ENCODE measurements around the gene PTPRE.

The PTPRE gene

DNA sequence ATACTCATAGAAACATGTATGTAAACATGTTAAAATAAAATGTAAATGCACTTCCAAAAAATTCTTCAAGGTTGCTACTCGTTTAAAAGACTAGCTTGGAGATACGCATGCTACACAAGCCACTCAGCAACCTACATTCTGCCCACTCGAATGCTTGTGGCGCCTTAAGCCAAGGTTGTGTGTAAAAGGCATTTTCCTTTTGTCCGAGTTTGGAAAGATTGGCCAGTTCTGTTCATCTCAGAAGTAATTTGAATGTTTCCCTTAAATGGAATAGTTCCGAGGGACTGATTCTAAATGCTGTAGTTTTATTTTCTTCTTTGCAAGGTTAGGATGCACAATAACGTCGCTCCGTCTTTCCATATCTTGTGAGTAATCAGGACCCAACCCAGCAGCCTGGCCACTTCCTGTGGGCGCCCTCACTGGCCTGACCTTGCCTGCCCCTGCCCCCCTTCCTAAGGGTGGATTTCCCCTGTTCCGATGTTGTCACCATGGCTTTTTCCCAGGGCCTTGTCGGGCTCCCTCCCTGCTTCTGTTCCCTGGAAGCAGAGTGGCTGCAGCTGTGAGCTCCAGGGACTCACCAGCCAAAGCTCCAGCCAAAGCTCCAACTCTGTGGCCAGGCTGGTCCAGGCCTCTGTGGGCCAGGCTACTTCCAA lies 70.6 kb downstream of the PTPRE start:
- DNase-seq (ENCODE audit: low read depth) = no peak
- H3K4me3 ChIP-seq (ENCODE audit: low read depth, low read length) = no peak overlapping the region
- TF ChIP-seq, protein P1, sequence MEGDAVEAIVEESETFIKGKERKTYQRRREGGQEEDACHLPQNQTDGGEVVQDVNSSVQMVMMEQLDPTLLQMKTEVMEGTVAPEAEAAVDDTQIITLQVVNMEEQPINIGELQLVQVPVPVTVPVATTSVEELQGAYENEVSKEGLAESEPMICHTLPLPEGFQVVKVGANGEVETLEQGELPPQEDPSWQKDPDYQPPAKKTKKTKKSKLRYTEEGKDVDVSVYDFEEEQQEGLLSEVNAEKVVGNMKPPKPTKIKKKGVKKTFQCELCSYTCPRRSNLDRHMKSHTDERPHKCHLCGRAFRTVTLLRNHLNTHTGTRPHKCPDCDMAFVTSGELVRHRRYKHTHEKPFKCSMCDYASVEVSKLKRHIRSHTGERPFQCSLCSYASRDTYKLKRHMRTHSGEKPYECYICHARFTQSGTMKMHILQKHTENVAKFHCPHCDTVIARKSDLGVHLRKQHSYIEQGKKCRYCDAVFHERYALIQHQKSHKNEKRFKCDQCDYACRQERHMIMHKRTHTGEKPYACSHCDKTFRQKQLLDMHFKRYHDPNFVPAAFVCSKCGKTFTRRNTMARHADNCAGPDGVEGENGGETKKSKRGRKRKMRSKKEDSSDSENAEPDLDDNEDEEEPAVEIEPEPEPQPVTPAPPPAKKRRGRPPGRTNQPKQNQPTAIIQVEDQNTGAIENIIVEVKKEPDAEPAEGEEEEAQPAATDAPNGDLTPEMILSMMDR (IDR thresholded peaks at IDR 0.05; ENCODE audit: low read depth, low read length, missing control alignments) = no peak

DNA sequence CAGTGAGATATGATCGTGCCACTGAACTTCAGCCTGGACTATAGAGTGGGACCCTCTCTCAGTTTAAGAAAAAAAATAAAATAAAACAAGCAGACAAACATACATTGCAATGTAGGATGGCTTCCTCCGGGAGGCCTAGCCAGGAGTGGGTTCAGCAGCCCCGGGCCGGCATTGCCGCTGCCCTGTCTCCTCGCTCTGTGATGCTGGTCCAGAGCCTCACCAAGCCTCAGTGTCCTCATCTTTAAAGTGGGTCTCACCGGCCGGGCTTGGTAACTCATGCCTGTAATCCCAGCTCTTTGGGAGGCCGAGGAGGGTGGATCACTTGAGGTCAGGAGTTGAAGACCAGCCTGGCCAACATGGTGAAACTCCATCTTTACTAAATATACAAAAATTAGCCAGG lies 71.6 kb downstream of the PTPRE start:
- H3K4me3 ChIP-seq (ENCODE audit: low read depth, low read length) = no peak overlapping the region
- DNase-seq (ENCODE audit: low read depth) = no peak
- TF ChIP-seq, protein P1 (IDR thresholded peaks at IDR 0.05; ENCODE audit: low read depth, low read length, missing control alignments) = no peak

DNA sequence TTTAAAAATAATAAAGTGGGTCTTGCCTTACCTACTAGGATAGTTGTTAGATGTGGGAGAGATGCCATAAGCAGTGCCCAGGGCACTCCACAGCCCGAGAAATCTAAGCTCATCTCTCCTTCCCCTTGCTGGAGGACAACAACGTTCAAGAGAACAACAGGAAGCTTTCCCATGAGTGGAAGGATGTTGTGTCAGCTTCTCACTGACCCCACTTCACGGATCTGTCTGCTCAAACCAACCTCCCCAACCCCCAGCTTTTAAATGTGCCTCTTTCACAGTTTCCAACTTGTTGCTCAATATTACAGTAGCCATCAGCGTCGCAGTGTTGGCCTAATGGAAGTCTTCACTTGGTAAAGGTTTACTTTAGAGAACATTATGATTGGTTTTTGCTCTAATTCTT lies 72.1 kb downstream of the PTPRE start:
- TF ChIP-seq, protein P1 (IDR thresholded peaks at IDR 0.05; ENCODE audit: low read depth, low read length, missing control alignments) = no peak
- no peak for DNase-seq (ENCODE audit: low read depth)
- no peak overlapping the region for H3K4me3 ChIP-seq (ENCODE audit: low read depth, low read length)

DNA sequence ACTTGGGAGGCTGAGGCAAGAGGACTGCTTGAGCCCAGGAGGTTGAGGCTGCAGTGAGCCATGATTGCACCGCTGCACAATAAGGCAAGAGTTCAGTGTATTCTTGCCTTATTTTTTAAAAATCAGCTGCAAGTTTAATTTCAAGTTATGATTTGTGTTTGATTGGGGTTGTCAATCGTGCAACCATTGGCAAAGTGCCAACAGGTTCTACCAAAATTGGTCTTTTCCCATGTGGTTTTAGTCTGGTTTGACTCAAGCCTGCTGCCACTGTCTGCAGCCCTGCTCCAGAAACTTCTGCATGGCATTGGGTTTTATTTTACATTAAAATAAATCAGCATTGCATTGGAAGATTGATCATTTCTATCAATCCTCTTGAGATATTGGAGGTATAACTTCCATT lies 72.7 kb downstream of the PTPRE start:
- no peak for DNase-seq (ENCODE audit: low read depth)
- TF ChIP-seq, protein P1 (IDR thresholded peaks at IDR 0.05; ENCODE audit: low read depth, low read length, missing control alignments) = no peak
- no peak overlapping the region for H3K4me3 ChIP-seq (ENCODE audit: low read depth, low read length)

DNA sequence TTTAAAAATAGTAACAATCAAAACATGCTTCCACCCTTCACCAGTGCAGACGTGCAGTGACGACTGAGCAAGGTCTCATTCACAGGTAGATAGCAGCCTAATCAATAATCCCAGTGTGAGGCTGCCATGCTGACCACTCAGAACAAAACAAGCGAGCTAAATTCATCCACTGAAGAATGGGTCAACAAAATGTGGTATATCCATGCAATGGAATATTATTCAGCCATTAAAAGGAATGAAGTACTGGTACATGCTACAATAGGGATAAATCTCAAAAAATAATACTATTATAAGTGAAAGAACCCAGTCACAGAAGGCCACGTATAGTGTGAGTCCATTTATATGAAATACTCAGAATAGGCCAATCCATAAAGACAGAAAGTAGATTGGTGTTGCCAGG lies 74.0 kb downstream of the PTPRE start:
- TF ChIP-seq, protein P1 (IDR thresholded peaks at IDR 0.05; ENCODE audit: low read depth, low read length, missing control alignments) = no peak
- DNase-seq (ENCODE audit: low read depth) = no peak
- no peak overlapping the region for H3K4me3 ChIP-seq (ENCODE audit: low read depth, low read length)

DNA sequence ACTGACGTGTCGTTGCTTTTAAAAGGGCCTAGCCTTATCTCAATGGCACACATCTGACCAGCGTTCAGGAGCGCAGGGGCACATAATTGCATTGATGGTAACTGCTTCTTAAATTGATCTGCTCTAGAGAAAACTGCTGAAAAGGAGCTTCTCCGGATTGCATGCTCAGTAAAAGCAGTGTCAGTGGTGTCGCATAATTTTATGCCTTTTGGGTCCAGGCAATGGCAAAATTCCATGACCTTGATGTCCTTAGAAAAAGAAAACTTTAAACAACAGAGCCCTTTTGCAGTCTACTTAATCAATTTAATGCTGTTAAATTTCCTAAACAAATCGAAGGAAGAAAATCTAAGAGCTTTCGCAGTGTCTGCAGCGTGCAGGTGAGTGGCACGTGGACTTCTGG lies 75.7 kb downstream of the PTPRE start:
- TF ChIP-seq, protein P1 (IDR thresholded peaks at IDR 0.05; ENCODE audit: low read depth, low read length, missing control alignments) = no peak
- no peak overlapping the region for H3K4me3 ChIP-seq (ENCODE audit: low read depth, low read length)
- DNase-seq (ENCODE audit: low read depth) = no peak

All from GM12864 (cell line).